K562 (cell line): ENCODE data around the gene MFSD11. TPM values are rescaled to one million over a fixed set of nuclear protein-coding genes. Genes with fewer than 3 reads are reported as not detected.
A peak's percentile ranks its signal among the peaks of the same experiment; 100 is the strongest.

Experiments
- ATAC-seq: fragments of 200-7000 bp; cut with Tn5 transposase; 3 replicates; pipeline ENCODE4 v1.9.1; 2020; ENCODE audit warnings: moderate library complexity
- Bru-seq: library from RNA; stranded (reverse); fragments of 400-500 nt; gene quantifications from one replicate; lab custom pipeline; 2021; lab: Mats Ljungman, UMichigan
- BruChase-seq, 2 experiments: library from RNA; stranded (reverse); fragments of 400-500 nt; gene quantifications; one replicate each; lab custom pipeline; 2021; lab: Mats Ljungman, UMichigan
- BruUV-seq: library from RNA; stranded (reverse); fragments of 400-500 nt; replicated peaks from 2 replicates; lab custom pipeline; 2021; lab: Mats Ljungman, UMichigan
- CTCF ChIA-PET: fragments of 300-600 bp; formaldehyde crosslinking; extraction: SDS; loops from one replicate; lab custom pipeline; 2021; ENCODE audit warnings: low intra/inter-chr PET ratio; lab: Yijun Ruan, JAX
- POLR2A ChIA-PET: fragments of 300-600, 350-650 bp; sonication (Branson Sonifier 250); formaldehyde crosslinking; extraction: SDS; loops from one replicate; lab custom pipeline; 2021; ENCODE audit warnings: antibody characterized with exemption, inconsistent platforms; lab: Yijun Ruan, JAX
- DNase-seq, 4 experiments: peaks; one replicate each; pipeline versions ENCODE4 v3.0.0 to v3.0.0-alpha.2; 2011 to 2018; ENCODE audit warnings: low spot score in 3 of 4, mixed read lengths in 3 of 4; ENCODE audit errors: extremely low read depth in 1 of 4
- FAIRE-seq: peaks from 2 replicates; lab custom pipeline; 2011; peaks lifted over from hg19 to GRCh38; lab: Jason Lieb, UNC
- H2AFZ ChIP-seq: 2 replicates; pipeline ENCODE4 v1.6.0; 2011; ENCODE audit warnings: low read depth, low read length, control low read depth, inconsistent platforms
- H3K27ac ChIP-seq: fragments of 200-600 bp; 3 replicates; pipeline ENCODE4 v1.8.0; 2011; ENCODE audit warnings: low read depth, mild to moderate bottlenecking, control low read depth, inconsistent platforms, low read length, moderate library complexity, mixed read lengths; ENCODE audit errors: extremely low read depth
- H3K27me3 ChIP-seq, 2 experiments: fragments of 300-600 bp in 1 of 2; 2 replicates in 1 of 2; 3 replicates in 1 of 2; pipeline versions ENCODE4 v1.6.0 to v1.8.0; 2011; ENCODE audit warnings: inconsistent platforms in 2 of 2, low read length in 2 of 2, mild to moderate bottlenecking in 1 of 2, mixed read lengths in 1 of 2, moderate library complexity in 1 of 2; ENCODE audit not compliant: control insufficient read depth in 2 of 2, insufficient read depth in 2 of 2
- H3K36me3 ChIP-seq: fragments of 300-600 bp; 3 replicates; pipeline ENCODE4 v1.8.0; 2011; ENCODE audit warnings: mild to moderate bottlenecking, low read length, inconsistent platforms; ENCODE audit not compliant: control insufficient read depth, insufficient read depth
- H3K4me1 ChIP-seq, 2 experiments: fragments of 200-600 bp in 1 of 2; replicated peaks in 1 of 2; 2 replicates in 1 of 2; 3 replicates in 1 of 2; pipeline versions ENCODE4 v1.5.1 to v1.8.0; 2011; ENCODE audit warnings: inconsistent platforms in 2 of 2, low read length in 2 of 2, mild to moderate bottlenecking in 1 of 2, mixed read lengths in 1 of 2, moderate library complexity in 1 of 2; ENCODE audit not compliant: control insufficient read depth in 2 of 2, insufficient read depth in 2 of 2
- H3K4me2 ChIP-seq: 2 replicates; pipeline ENCODE4 v1.6.1; 2011; ENCODE audit warnings: low read length, control low read depth, inconsistent platforms, mixed read lengths; ENCODE audit not compliant: insufficient read depth
- H3K4me3 ChIP-seq: fragments of 200-600 bp; sonication (generic), shearing (Covaris generic); 2 replicates; pipeline ENCODE4 v1.5.1; 2016; ENCODE audit warnings: control low read depth, inconsistent platforms
- H3K79me2 ChIP-seq: fragments of 200-600 bp; 3 replicates; pipeline ENCODE4 v1.8.0; 2011; ENCODE audit warnings: low read length, inconsistent platforms; ENCODE audit not compliant: control insufficient read depth, insufficient read depth
- H3K9ac ChIP-seq, 2 experiments: 2 replicates each; pipeline versions ENCODE4 v1.6.0 to v1.6.1; 2011; ENCODE audit warnings: low read depth in 2 of 2, low read length in 2 of 2, control low read depth in 1 of 2, inconsistent platforms in 1 of 2, mild to moderate bottlenecking in 1 of 2, mixed read lengths in 1 of 2; ENCODE audit not compliant: insufficient read depth in 1 of 2
- H3K9me1 ChIP-seq: one replicate; pipeline ENCODE4 v1.6.0; 2011; ENCODE audit warnings: inconsistent platforms, mild to moderate bottlenecking, low read length, moderate library complexity; ENCODE audit not compliant: control insufficient read depth, insufficient read depth
- H3K9me3 ChIP-seq: replicated peaks from 2 replicates; pipeline ENCODE4 v1.5.1; 2011; ENCODE audit warnings: low read depth, low read length, inconsistent platforms; ENCODE audit not compliant: control insufficient read depth, insufficient read depth
- H4K20me1 ChIP-seq: replicated peaks from 2 replicates; pipeline ENCODE4 v1.6.1; 2011; ENCODE audit warnings: low read length, inconsistent platforms, mixed read lengths; ENCODE audit not compliant: control insufficient read depth, insufficient read depth
- DDX20 ChIP-seq: fragments of 450-650 bp; IDR thresholded peaks from 2 replicates; pipeline ENCODE4 v1.6.1; 2016; ENCODE audit warnings: missing genetic modification characterization, low read depth, mild to moderate bottlenecking, missing compliant biosample characterization, moderate library complexity
- EHMT2 ChIP-seq: fragments of 450-650 bp; IDR thresholded peaks from 2 replicates; pipeline ENCODE4 v1.6.1; 2018; ENCODE audit warnings: antibody characterized with exemption
- ESRRB ChIP-seq: fragments of 250-450 bp; sonication (Bioruptor Pico); IDR thresholded peaks from 2 replicates; pipeline ENCODE4 v1.5.0; 2020; ENCODE audit warnings: mild to moderate bottlenecking, moderate library complexity, borderline replicate concordance
- ETV5 ChIP-seq: sonication (generic); formaldehyde crosslinking; IDR thresholded peaks from 2 replicates; pipeline ENCODE4 v1.4.0; 2020; ENCODE audit warnings: low read depth, mild to moderate bottlenecking, missing genetic modification reagents
- FIP1L1 ChIP-seq: fragments of 200-400 bp; formaldehyde crosslinking; IDR thresholded peaks from 2 replicates; pipeline ENCODE4 v1.6.1; 2018; ENCODE audit warnings: mild to moderate bottlenecking, low read depth, low read length; ENCODE audit not compliant: poor library complexity, severe bottlenecking
- MYNN ChIP-seq, 2 experiments: sonication (generic); formaldehyde crosslinking in 1 of 2; IDR thresholded peaks; 2 replicates each; pipeline versions ENCODE4 v1.5.0 to v1.6.1; 2016 to 2020; ENCODE audit warnings: antibody characterized with exemption in 1 of 2, missing genetic modification reagents in 1 of 2
- RBM34 ChIP-seq: fragments of 200-400 bp; formaldehyde crosslinking; IDR thresholded peaks from 2 replicates; pipeline ENCODE4 v1.6.1; 2018; ENCODE audit warnings: low read length, borderline replicate concordance; ENCODE audit not compliant: insufficient read depth
- TBP ChIP-seq: optimal IDR thresholded peaks from 2 replicates; pipeline ENCODE3; 2011; ENCODE audit warnings: low read depth, low read length, improper control_type of control experiment
- XRCC4 ChIP-seq: IDR thresholded peaks from one replicate; pipeline ENCODE4 v1.6.1; 2011; ENCODE audit not compliant: insufficient read depth, insufficient read length; ENCODE audit errors: extremely low read depth
- ZNF263 ChIP-seq: sonication (generic); formaldehyde crosslinking; IDR thresholded peaks from 2 replicates; pipeline ENCODE4 v1.8.0; 2022; ENCODE audit warnings: mild to moderate bottlenecking, missing genetic modification reagents, borderline replicate concordance
- ZSCAN32 ChIP-seq: fragments of 450-650 bp; formaldehyde crosslinking; IDR thresholded peaks from 2 replicates; pipeline ENCODE4 v1.4.0; 2020; ENCODE audit warnings: mild to moderate bottlenecking, moderate library complexity
- WGBS: fragments of 100-300 bp; shearing (Covaris generic); methylation state at CpG from one replicate; pipeline ENCODE4 v1.1.6; 2016; ENCODE audit warnings: low coverage, mixed read lengths; ENCODE audit not compliant: insufficient coverage; ENCODE audit errors: missing lambda C conversion rate; 5-methylcytosine and 5-hydroxymethylcytosine counted together
- in situ Hi-C: fragments of 300-500 bp; cut with MboI; formaldehyde crosslinking; loops from 4 replicates; pipeline ENCODE4 v1.15.0; 2018; ENCODE audit warnings: inconsistent platforms, mixed read lengths
- intact Hi-C: fragments of 100-400 bp; cut with micrococcal nuclease; formaldehyde crosslinking; loops from 2 replicates; pipeline ENCODE4 v1.14.2; 2022
- long read RNA-seq, 3 experiments: library from polyadenylated mRNA in 2 of 3; library from RNA in 1 of 3; unstranded in 2 of 3; stranded (forward) in 1 of 3; transcript quantifications; one replicate each; pipeline ENCODE4 v2.0.0, GENCODE V29; 2019 to 2022
- polyA minus RNA-seq, 3 experiments: library from RNA; depleted of rRNA, polyadenylated mRNA; stranded (reverse); fragments of >200 nt; gene quantifications; 2 replicates each; pipeline ENCODE4 v1.2.3, GENCODE V29; 2011
- polyA plus RNA-seq, 8 experiments: library from polyadenylated mRNA; depleted of rRNA in 4 of 8; stranded (reverse) in 5 of 8; unstranded in 3 of 8; fragments of >200 nt; fragmentation: Nextera tagmentation in 2 of 8; fragmentation: Illumina TruSeq in 1 of 8; extraction: Ambion mirVana in 2 of 8; extraction: Trizol in 1 of 8; gene quantifications; 2 replicates each; pipeline versions ENCODE4 v1.2.1 to v1.2.3, GENCODE V29; 2011 to 2014; ENCODE audit warnings: inconsistent platforms in 1 of 8, missing spikeins in 1 of 8
- total RNA-seq, 7 experiments: library from RNA; depleted of rRNA in 6 of 7; stranded (reverse); fragments of >200 nt in 6 of 7; fragmentation: Illumina TruSeq in 2 of 7; extraction: Trizol in 2 of 7; gene quantifications; 2 replicates each; pipeline versions ENCODE4 v1.2.1 to v1.2.3, GENCODE V29; 2011 to 2021; ENCODE audit warnings: low replicate concordance in 1 of 7
- TF ChIP-seq, protein P1 (sequence below): fragments of 250-450 bp; sonication (Bioruptor Pico); IDR thresholded peaks from 2 replicates; pipeline ENCODE4 v1.8.0; 2021; ENCODE audit warnings: mild to moderate bottlenecking, moderate library complexity
- TF ChIP-seq, protein P2 (sequence below): fragments of 450-650 bp; IDR thresholded peaks from 2 replicates; pipeline ENCODE4 v1.6.1; 2016; ENCODE audit warnings: missing biosample characterization, missing genetic modification characterization

The MFSD11 gene
- 145 and 147 TPM in 2 replicates for total RNA-seq (2011; cell fraction: chromatin; rRNA removed; ENCODE audit: low replicate concordance)
- 84.1 and 87.6 TPM in 2 replicates for total RNA-seq (2011; cell fraction: nucleolus; rRNA removed)
- total RNA-seq (2011; cell fraction: nucleoplasm; rRNA removed), result 125 and 138 TPM in 2 replicates
- total RNA-seq (2014; rRNA removed), result 15.5 and 25.6 TPM in 2 replicates
- 20.9 and 21.8 TPM in 2 replicates for total RNA-seq (2014; rRNA removed; fragmentation: Illumina TruSeq; extraction: Trizol)
- 21.6 and 24.1 TPM in 2 replicates for total RNA-seq (2015; rRNA removed; fragmentation: Illumina TruSeq; extraction: Trizol)
- 24.5 and 26.2 TPM in 2 replicates for total RNA-seq (2021)
- polyA plus RNA-seq (2011; rRNA removed), result 23.7 and 24.4 TPM in 2 replicates
- 20.6 and 23.7 TPM in 2 replicates for polyA plus RNA-seq (2011; cell fraction: cytosol; rRNA removed)
- polyA plus RNA-seq (2011; cell fraction: nucleus; rRNA removed), result 57.8 and 68.3 TPM in 2 replicates
- 21.9 and 28.2 TPM in 2 replicates for polyA plus RNA-seq (2012)
- 15.0 and 17.9 TPM in 2 replicates for polyA plus RNA-seq (2014; fragmentation: Illumina TruSeq; extraction: Trizol)
- 10 to 100 TPM; 14.4 to 19.7 TPM for polyA plus RNA-seq (2014; fragmentation: Nextera tagmentation; extraction: Ambion mirVana)
- 19.9 and 22.8 TPM in 2 replicates for polyA plus RNA-seq (2014; rRNA removed)
- polyA minus RNA-seq (2011; rRNA and poly(A)+ RNA removed), result 30.5 and 35.7 TPM in 2 replicates
- 16.4 and 22.1 TPM in 2 replicates for polyA minus RNA-seq (2011; cell fraction: cytosol; rRNA and poly(A)+ RNA removed)
- polyA minus RNA-seq (2011; cell fraction: nucleus; rRNA and poly(A)+ RNA removed), result 30.6 and 40.5 TPM in 2 replicates
- percentile 65 among the genes with signal in this experiment for Bru-seq, nascent RNA
- BruChase-seq, experiment 1, labeled RNA remaining after a 2-hour chase, result percentile 71 among the genes with signal in this experiment
- percentile 74 among the genes with signal in this experiment for BruChase-seq, experiment 2, labeled RNA remaining after a 6-hour chase
- long read RNA-seq, experiment 1, transcript MFSD11-217 (14 exons, 1,891 nt), result major isoform, 19 of 82 reads
- long read RNA-seq, experiment 1, transcript MFSD11-220 (14 exons, 2,850 nt), result minor isoform, 9 of 82 reads
- long read RNA-seq, experiment 1, transcript MFSD11-211 (13 exons, 3,612 nt), result minor isoform, 12 of 82 reads
- long read RNA-seq, experiment 1, partial matches to known transcripts, result 3 of 82 reads
- long read RNA-seq, experiment 1, other reads (novel, unspliced or antisense), result 35 of 82 reads
- long read RNA-seq, experiment 2, partial matches to known transcripts, result 3 of 26 reads
- long read RNA-seq, experiment 2, other reads (novel, unspliced or antisense), result 10 of 26 reads
- long read RNA-seq, experiment 3, partial matches to known transcripts, result 0 of 11 reads
- long read RNA-seq, experiment 3, other reads (novel, unspliced or antisense), result 3 of 11 reads

DNA sequence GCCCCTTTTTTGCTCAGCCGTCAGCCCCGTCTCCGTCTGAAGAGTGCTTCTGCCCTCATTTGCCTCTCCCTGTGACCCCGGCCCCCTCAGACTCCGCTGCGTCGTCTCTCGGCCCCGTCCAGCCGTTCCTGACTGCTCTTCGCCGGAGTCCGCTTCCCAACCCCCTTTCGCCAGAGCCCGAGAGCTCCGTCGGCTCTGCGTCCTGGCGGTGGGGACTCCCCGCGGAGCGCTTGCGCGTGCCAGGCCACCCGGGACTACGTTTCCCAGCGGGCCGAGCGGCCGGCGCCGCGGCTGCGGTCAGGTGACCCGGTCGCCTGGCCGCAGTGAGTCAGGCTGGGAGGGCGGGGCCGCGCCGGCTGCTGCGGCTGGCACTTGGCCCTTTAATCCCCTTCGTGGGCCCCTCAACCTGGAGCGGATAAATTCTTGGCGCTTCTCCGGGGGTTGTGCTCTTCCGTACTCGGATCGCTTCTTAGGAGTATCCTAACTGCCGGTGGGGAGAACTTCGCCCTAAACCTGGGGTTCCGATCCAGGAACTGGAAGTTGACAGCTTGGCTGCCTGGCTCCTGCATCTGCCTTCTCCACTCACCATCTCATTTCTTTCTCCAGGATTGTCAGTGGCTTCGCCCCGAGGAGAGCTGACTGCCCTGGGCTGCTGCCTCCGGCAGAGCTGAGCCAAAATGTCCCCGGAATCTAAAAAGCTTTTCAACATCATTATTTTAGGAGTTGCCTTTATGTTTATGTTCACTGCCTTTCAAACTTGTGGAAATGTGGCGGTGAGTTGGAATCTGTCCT, at the start of gene MFSD11:
MFSD11 (plus strand) TSS at position 444 of the 792 bp plus-strand sequence; CDS start at position 678, 234 bp downstream.
- DNase-seq, result peak; percentile 89 to 95 (median 90)
- peak within 1 kb of the TSS; percentile 96 for H2AFZ ChIP-seq
- peak within 1 kb of the TSS; percentile 99 for H3K9ac ChIP-seq
- POLR2A ChIA-PET, result interaction anchor here (0.6 to 8.5 kb wide), 20 partner anchors 8 to 1628 kb away, joined by 3 to 75 read pairs (median 3); partner anchors contain the start of genes JMJD6, METTL23 and MXRA7
- in situ Hi-C loops, result no loop called here
- peak; percentile 15 for FAIRE-seq
- CTCF ChIA-PET, result no interaction called here
- H3K27me3 ChIP-seq, result no peaks in the 10 kb centered on the region
- H3K36me3 ChIP-seq, result peaks cover 54% of the 10 kb centered on the region
- peaks cover 74% of the 10 kb centered on the region for H3K79me2 ChIP-seq
- no peaks in the 10 kb centered on the region for H3K9me3 ChIP-seq
- intact Hi-C loops, result loop anchor here (2.0 kb wide), 1 partner anchor 51 kb away; no protein-coding TSS in a partner anchor
- 1% methylated on average over 57 of the region's 57 CpGs for WGBS
- BruUV-seq, result TSS peak; percentile 49
- H3K9me1 ChIP-seq, result no peaks in the 10 kb centered on the region
- peak within 1 kb of the TSS; percentile 99 for H3K27ac ChIP-seq
- ATAC-seq, result peak; percentile 69
- peaks cover 5 to 23% of the 10 kb centered on the region in 2 experiments for H3K4me1 ChIP-seq
- peaks cover 31% of the 10 kb centered on the region for H4K20me1 ChIP-seq
- peak within 1 kb of the TSS; percentile 88 for H3K4me2 ChIP-seq
- H3K4me3 ChIP-seq, result peak within 1 kb of the TSS; percentile 91
- TF ChIP-seq MYNN (IDR thresholded peaks at IDR 0.05) (no peak), MYNN (CRISPR knock-in tag; IDR thresholded peaks at IDR 0.05) (no peak), EHMT2 (no peak), TBP (no peak), DDX20 (no peak), ESRRB (CRISPR knock-in tag) (no peak), ZNF263 (CRISPR knock-in tag) (peak; percentile 95), RBM34 (no peak), XRCC4 (no peak), FIP1L1 (no peak), ETV5 (CRISPR knock-in tag) (no peak), ZSCAN32 (CRISPR knock-in tag) (no peak)
- TF ChIP-seq, protein P1, sequence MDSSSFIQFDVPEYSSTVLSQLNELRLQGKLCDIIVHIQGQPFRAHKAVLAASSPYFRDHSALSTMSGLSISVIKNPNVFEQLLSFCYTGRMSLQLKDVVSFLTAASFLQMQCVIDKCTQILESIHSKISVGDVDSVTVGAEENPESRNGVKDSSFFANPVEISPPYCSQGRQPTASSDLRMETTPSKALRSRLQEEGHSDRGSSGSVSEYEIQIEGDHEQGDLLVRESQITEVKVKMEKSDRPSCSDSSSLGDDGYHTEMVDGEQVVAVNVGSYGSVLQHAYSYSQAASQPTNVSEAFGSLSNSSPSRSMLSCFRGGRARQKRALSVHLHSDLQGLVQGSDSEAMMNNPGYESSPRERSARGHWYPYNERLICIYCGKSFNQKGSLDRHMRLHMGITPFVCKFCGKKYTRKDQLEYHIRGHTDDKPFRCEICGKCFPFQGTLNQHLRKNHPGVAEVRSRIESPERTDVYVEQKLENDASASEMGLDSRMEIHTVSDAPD, result no peak
- TF ChIP-seq, protein P2, sequence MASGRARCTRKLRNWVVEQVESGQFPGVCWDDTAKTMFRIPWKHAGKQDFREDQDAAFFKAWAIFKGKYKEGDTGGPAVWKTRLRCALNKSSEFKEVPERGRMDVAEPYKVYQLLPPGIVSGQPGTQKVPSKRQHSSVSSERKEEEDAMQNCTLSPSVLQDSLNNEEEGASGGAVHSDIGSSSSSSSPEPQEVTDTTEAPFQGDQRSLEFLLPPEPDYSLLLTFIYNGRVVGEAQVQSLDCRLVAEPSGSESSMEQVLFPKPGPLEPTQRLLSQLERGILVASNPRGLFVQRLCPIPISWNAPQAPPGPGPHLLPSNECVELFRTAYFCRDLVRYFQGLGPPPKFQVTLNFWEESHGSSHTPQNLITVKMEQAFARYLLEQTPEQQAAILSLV, result no peak
